Nephron (organoid): ENCODE results near the gene TFIP11.

ENCODE experiments used
- H3K27ac Mint-ChIP-seq, 3 experiments: 2 replicates each; pipeline ENCODE4 v1.8.0; 2020; ENCODE audit warnings: mixed read lengths in 3 of 3, mild to moderate bottlenecking in 2 of 3, moderate library complexity in 1 of 3
- H3K27me3 Mint-ChIP-seq: 2 replicates; pipeline ENCODE4 v1.8.0; 2021; ENCODE audit warnings: low read depth, mild to moderate bottlenecking, moderate library complexity, mixed read lengths
- H3K36me3 Mint-ChIP-seq: 2 replicates; pipeline ENCODE4 v1.8.0; 2020; ENCODE audit warnings: low read depth, mixed read lengths
- H3K4me1 Mint-ChIP-seq: 2 replicates; pipeline ENCODE4 v1.8.0; 2020; ENCODE audit warnings: mixed read lengths
- H3K4me3 Mint-ChIP-seq, 3 experiments: 2 replicates each; pipeline ENCODE4 v1.8.0; 2020; ENCODE audit warnings: mild to moderate bottlenecking in 3 of 3, mixed read lengths in 3 of 3, moderate library complexity in 2 of 3
- H3K9me3 Mint-ChIP-seq: 2 replicates; pipeline ENCODE4 v1.8.0; 2020; ENCODE audit warnings: mixed read lengths
- CTCF ChIP-seq, 3 experiments: fragments of 200-600 bp; sonication (generic); IDR thresholded peaks; one replicate each; pipeline ENCODE4 v1.5.0; 2021; ENCODE audit warnings: antibody characterized with exemption in 3 of 3; ENCODE audit not compliant: unreplicated experiment in 3 of 3

The TFIP11 gene

GRCh38 chr22:26549902-26550497, 37.7 kb upstream of the TFIP11 start:
- TF ChIP-seq CTCF (IDR thresholded peaks at IDR 0.05; ENCODE audit: unreplicated experiment in 3 of 3), result no peak
- H3K27me3 Mint-ChIP-seq, result no peaks in the 10 kb centered on the region
- H3K9me3 Mint-ChIP-seq, result no peaks in the 10 kb centered on the region
- H3K4me3 Mint-ChIP-seq, result no peak overlapping the region
- H3K4me1 Mint-ChIP-seq, result peaks cover 9% of the 10 kb centered on the region
- H3K36me3 Mint-ChIP-seq, result no peaks in the 10 kb centered on the region
- H3K27ac Mint-ChIP-seq, result peak overlapping the region in 1 of 3 experiments; percentile 20

GRCh38 chr22:26548984-26549383, 36.7 kb upstream of the TFIP11 start:
- Mint-ChIP-seq H3K4me1 (peaks cover 9% of the 10 kb centered on the region), H3K4me3 (no peak overlapping the region), H3K27ac (no peak overlapping the region), H3K9me3 (no peaks in the 10 kb centered on the region), H3K27me3 (no peaks in the 10 kb centered on the region), H3K36me3 (no peaks in the 10 kb centered on the region)
- no peak for TF ChIP-seq CTCF (IDR thresholded peaks at IDR 0.05; ENCODE audit: unreplicated experiment in 3 of 3)

- Mint-ChIP-seq H3K27ac (no peak overlapping the region), H3K4me1 (peaks cover 9% of the 10 kb centered on the region), H3K36me3 (no peaks in the 10 kb centered on the region), H3K27me3 (no peaks in the 10 kb centered on the region), H3K4me3 (no peak overlapping the region), H3K9me3 (no peaks in the 10 kb centered on the region)
- no peak for TF ChIP-seq CTCF (IDR thresholded peaks at IDR 0.05; ENCODE audit: unreplicated experiment in 3 of 3)
Observed at GRCh38 chr22:26548303-26548702, 36.0 kb upstream of the TFIP11 start.

- no peaks in the 10 kb centered on the region for H3K9me3 Mint-ChIP-seq
- TF ChIP-seq CTCF (IDR thresholded peaks at IDR 0.05; ENCODE audit: unreplicated experiment in 3 of 3), result no peak
- H3K4me1 Mint-ChIP-seq, result peaks cover 9% of the 10 kb centered on the region
- H3K36me3 Mint-ChIP-seq, result no peaks in the 10 kb centered on the region
- no peak overlapping the region for H3K27ac Mint-ChIP-seq
- H3K4me3 Mint-ChIP-seq, result no peak overlapping the region
- H3K27me3 Mint-ChIP-seq, result no peaks in the 10 kb centered on the region
Observed at GRCh38 chr22:26547837-26548236, 35.6 kb upstream of the TFIP11 start.

GRCh38 chr22:26547426-26547825, 35.2 kb upstream of the TFIP11 start:
- no peaks in the 10 kb centered on the region for H3K27me3 Mint-ChIP-seq
- H3K4me3 Mint-ChIP-seq, result no peak overlapping the region
- no peaks in the 10 kb centered on the region for H3K9me3 Mint-ChIP-seq
- no peak for TF ChIP-seq CTCF (IDR thresholded peaks at IDR 0.05; ENCODE audit: unreplicated experiment in 3 of 3)
- H3K36me3 Mint-ChIP-seq, result peaks cover 2% of the 10 kb centered on the region
- no peak overlapping the region for H3K27ac Mint-ChIP-seq
- peaks cover 9% of the 10 kb centered on the region for H3K4me1 Mint-ChIP-seq

- Mint-ChIP-seq H3K4me3 (no peak overlapping the region), H3K9me3 (no peaks in the 10 kb centered on the region), H3K27me3 (no peaks in the 10 kb centered on the region), H3K36me3 (peaks cover 4% of the 10 kb centered on the region), H3K4me1 (peaks cover 9% of the 10 kb centered on the region), H3K27ac (no peak overlapping the region)
- no peak for TF ChIP-seq CTCF (IDR thresholded peaks at IDR 0.05; ENCODE audit: unreplicated experiment in 3 of 3)
Observed at GRCh38 chr22:26546282-26546681, 34.0 kb upstream of the TFIP11 start.
